ENCODE results near the gene EIPR1.

GRCh38 chr2:3345621-3346020 is 32.0 kb downstream of the EIPR1 start:
- TF ChIP-seq CTCF (IDR thresholded peaks at IDR 0.05) (no peak), PREB (CRISPR knock-in tag; IDR thresholded peaks at IDR 0.05; ENCODE audit: borderline replicate concordance) (no peak), ESRRA (CRISPR knock-in tag; IDR thresholded peaks at IDR 0.05; ENCODE audit: borderline replicate concordance) (no peak), E2F4 (CRISPR knock-in tag; IDR thresholded peaks at IDR 0.05; ENCODE audit: borderline replicate concordance, low read depth) (no peak), GRHL2 (CRISPR knock-in tag; IDR thresholded peaks at IDR 0.05; ENCODE audit: insufficient replicate concordance, severe bottlenecking) (no peak), ATF6 (CRISPR knock-in tag; IDR thresholded peaks at IDR 0.05) (no peak), TCF7 (CRISPR knock-in tag; IDR thresholded peaks at IDR 0.05; ENCODE audit: low read depth) (no peak)
- TF ChIP-seq, protein P1, sequence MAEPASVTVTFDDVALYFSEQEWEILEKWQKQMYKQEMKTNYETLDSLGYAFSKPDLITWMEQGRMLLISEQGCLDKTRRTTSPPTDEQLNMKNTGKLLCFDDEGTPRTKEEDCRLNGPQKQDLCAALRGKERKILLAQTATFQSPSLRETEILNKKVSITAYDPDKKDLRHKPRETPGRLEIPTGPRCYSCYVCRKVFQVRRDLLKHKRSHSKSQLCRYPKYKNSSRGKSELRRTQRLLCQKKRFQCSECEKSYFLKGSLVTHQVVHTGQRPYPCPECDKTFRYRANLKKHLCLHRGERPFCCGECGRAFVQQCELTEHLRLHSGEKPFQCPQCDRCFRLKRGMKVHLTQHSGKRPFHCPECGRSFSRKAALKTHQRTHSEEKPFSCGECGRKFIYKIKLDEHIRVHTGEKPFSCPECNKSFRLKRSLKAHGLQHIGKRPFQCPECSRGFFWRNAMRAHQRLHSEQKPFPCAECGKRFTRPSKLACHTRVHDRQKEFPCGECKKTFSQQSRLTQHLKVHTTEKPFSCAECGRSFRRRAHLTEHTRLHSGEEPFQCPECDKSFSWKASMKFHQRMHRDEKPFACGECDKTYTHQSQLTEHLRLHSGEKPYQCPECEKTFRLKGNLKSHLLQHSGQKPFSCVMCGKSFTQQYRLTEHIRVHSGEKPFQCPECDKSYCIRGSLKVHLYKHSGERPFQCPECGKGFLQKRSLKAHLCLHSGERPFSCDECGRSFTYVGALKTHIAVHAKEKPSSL (CRISPR knock-in tag; conservative IDR thresholded peaks at IDR 0.05), result no peak
- TF ChIP-seq, protein P2, sequence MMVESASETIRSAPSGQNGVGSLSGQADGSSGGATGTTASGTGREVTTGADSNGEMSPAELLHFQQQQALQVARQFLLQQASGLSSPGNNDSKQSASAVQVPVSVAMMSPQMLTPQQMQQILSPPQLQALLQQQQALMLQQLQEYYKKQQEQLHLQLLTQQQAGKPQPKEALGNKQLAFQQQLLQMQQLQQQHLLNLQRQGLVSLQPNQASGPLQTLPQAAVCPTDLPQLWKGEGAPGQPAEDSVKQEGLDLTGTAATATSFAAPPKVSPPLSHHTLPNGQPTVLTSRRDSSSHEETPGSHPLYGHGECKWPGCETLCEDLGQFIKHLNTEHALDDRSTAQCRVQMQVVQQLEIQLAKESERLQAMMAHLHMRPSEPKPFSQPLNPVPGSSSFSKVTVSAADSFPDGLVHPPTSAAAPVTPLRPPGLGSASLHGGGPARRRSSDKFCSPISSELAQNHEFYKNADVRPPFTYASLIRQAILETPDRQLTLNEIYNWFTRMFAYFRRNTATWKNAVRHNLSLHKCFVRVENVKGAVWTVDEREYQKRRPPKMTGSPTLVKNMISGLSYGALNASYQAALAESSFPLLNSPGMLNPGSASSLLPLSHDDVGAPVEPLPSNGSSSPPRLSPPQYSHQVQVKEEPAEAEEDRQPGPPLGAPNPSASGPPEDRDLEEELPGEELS (CRISPR knock-in tag; IDR thresholded peaks at IDR 0.05), result no peak
- TF ChIP-seq, protein P3, sequence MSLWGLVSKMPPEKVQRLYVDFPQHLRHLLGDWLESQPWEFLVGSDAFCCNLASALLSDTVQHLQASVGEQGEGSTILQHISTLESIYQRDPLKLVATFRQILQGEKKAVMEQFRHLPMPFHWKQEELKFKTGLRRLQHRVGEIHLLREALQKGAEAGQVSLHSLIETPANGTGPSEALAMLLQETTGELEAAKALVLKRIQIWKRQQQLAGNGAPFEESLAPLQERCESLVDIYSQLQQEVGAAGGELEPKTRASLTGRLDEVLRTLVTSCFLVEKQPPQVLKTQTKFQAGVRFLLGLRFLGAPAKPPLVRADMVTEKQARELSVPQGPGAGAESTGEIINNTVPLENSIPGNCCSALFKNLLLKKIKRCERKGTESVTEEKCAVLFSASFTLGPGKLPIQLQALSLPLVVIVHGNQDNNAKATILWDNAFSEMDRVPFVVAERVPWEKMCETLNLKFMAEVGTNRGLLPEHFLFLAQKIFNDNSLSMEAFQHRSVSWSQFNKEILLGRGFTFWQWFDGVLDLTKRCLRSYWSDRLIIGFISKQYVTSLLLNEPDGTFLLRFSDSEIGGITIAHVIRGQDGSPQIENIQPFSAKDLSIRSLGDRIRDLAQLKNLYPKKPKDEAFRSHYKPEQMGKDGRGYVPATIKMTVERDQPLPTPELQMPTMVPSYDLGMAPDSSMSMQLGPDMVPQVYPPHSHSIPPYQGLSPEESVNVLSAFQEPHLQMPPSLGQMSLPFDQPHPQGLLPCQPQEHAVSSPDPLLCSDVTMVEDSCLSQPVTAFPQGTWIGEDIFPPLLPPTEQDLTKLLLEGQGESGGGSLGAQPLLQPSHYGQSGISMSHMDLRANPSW (CRISPR knock-in tag; conservative IDR thresholded peaks at IDR 0.05; ENCODE audit: low read depth), result no peak
- TF ChIP-seq, protein P4, sequence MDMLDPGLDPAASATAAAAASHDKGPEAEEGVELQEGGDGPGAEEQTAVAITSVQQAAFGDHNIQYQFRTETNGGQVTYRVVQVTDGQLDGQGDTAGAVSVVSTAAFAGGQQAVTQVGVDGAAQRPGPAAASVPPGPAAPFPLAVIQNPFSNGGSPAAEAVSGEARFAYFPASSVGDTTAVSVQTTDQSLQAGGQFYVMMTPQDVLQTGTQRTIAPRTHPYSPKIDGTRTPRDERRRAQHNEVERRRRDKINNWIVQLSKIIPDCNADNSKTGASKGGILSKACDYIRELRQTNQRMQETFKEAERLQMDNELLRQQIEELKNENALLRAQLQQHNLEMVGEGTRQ (CRISPR knock-in tag; IDR thresholded peaks at IDR 0.05), result no peak
- TF ChIP-seq, protein P5, sequence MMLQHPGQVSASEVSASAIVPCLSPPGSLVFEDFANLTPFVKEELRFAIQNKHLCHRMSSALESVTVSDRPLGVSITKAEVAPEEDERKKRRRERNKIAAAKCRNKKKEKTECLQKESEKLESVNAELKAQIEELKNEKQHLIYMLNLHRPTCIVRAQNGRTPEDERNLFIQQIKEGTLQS (CRISPR knock-in tag; conservative IDR thresholded peaks at IDR 0.05), result no peak
- TF ChIP-seq, protein P6, sequence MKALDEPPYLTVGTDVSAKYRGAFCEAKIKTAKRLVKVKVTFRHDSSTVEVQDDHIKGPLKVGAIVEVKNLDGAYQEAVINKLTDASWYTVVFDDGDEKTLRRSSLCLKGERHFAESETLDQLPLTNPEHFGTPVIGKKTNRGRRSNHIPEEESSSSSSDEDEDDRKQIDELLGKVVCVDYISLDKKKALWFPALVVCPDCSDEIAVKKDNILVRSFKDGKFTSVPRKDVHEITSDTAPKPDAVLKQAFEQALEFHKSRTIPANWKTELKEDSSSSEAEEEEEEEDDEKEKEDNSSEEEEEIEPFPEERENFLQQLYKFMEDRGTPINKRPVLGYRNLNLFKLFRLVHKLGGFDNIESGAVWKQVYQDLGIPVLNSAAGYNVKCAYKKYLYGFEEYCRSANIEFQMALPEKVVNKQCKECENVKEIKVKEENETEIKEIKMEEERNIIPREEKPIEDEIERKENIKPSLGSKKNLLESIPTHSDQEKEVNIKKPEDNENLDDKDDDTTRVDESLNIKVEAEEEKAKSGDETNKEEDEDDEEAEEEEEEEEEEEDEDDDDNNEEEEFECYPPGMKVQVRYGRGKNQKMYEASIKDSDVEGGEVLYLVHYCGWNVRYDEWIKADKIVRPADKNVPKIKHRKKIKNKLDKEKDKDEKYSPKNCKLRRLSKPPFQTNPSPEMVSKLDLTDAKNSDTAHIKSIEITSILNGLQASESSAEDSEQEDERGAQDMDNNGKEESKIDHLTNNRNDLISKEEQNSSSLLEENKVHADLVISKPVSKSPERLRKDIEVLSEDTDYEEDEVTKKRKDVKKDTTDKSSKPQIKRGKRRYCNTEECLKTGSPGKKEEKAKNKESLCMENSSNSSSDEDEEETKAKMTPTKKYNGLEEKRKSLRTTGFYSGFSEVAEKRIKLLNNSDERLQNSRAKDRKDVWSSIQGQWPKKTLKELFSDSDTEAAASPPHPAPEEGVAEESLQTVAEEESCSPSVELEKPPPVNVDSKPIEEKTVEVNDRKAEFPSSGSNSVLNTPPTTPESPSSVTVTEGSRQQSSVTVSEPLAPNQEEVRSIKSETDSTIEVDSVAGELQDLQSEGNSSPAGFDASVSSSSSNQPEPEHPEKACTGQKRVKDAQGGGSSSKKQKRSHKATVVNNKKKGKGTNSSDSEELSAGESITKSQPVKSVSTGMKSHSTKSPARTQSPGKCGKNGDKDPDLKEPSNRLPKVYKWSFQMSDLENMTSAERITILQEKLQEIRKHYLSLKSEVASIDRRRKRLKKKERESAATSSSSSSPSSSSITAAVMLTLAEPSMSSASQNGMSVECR (CRISPR knock-in tag; IDR thresholded peaks at IDR 0.05; ENCODE audit: borderline replicate concordance), result no peak
